ENCODE data around the gene INPP5A. TPM values are rescaled to one million over a fixed set of nuclear protein-coding genes. Genes with fewer than 3 reads are reported as not detected.

Gene INPP5A
- total and polyA plus RNA-seq, 2 donors (not counting 1 experiment from before 2014, with no cell fraction given): 9.3 to 87.8 TPM

- CTCF ChIA-PET: no interaction called here
- H3K36me3 ChIP-seq (replicated peaks in 1 of 2; ENCODE audit: control extremely low read depth in 1 of 2, control insufficient read depth in 1 of 2, extremely low read depth in 1 of 2, insufficient read depth in 2 of 2, low read length in 1 of 2): peaks cover 0 to 37% of the 10 kb centered on the region in 2 experiments
- Mint-ChIP-seq H3K27ac (no peak overlapping the region), H3K4me3 (no peak overlapping the region), H3K9me3 (ENCODE audit: insufficient read depth) (no peaks in the 10 kb centered on the region), H3K27me3 (no peaks in the 10 kb centered on the region), H3K4me1 (no peaks in the 10 kb centered on the region)
- no peak overlapping the region for H3K27ac ChIP-seq (ENCODE audit: low read length in 2 of 2)
- peaks cover 0 to 17% (median 0%) of the 10 kb centered on the region in 3 donors for H3K9me3 ChIP-seq (ENCODE audit: control extremely low read depth in 1 of 3, control insufficient read depth in 2 of 3, insufficient read depth in 1 of 3, low read length in 2 of 3)
- H3K4me2 ChIP-seq (replicated peaks; ENCODE audit: low read depth, low read length, poor library complexity, severe bottlenecking): no peak overlapping the region
- intact Hi-C loops (cut with micrococcal nuclease): no loop called here
- no peaks in the 10 kb centered on the region for H3K79me2 ChIP-seq (ENCODE audit: control insufficient read depth, insufficient read depth, low read length)
- TF ChIP-seq EZH2 (IDR thresholded peaks at IDR 0.05; ENCODE audit: borderline replicate concordance, insufficient read depth, low read depth, low read length, poor library complexity, severe bottlenecking) (no peak), CTCF (IDR thresholded peaks at IDR 0.05) (no peak)
- 95% methylated on average over 18 of the region's 18 CpGs for WGBS (ENCODE audit: insufficient coverage)
- POLR2A ChIA-PET: no interaction called here
- no peak overlapping the region for H2AFZ ChIP-seq (ENCODE audit: insufficient read depth, low read depth, low read length, poor library complexity, severe bottlenecking)
- no peak for ATAC-seq (ENCODE audit: low read depth)
- no peaks in the 10 kb centered on the region for H3K4me1 ChIP-seq (ENCODE audit: control insufficient read depth in 2 of 2, insufficient read depth in 2 of 2, low read length in 2 of 2)
- peaks cover 36% of the 10 kb centered on the region for H4K20me1 ChIP-seq (ENCODE audit: control insufficient read depth, insufficient read depth, low read length, poor library complexity, severe bottlenecking)
- H3K4me3 ChIP-seq (ENCODE audit: control extremely low read depth in 1 of 5, extremely low read depth in 1 of 5, insufficient read depth in 1 of 5, low read depth in 2 of 5, low read length in 4 of 5): no peak overlapping the region
- H3K9ac ChIP-seq (ENCODE audit: low read length): no peak overlapping the region
- H3K27me3 ChIP-seq (replicated peaks in 1 of 4; ENCODE audit: control extremely low read depth in 1 of 4, control insufficient read depth in 3 of 4, insufficient read depth in 4 of 4, low read length in 3 of 4): no peaks in the 10 kb centered on the region
- no peak for DNase-seq
Observed at GRCh38 chr10:132776186-132776585, 238.6 kb downstream of the INPP5A start.

- intact Hi-C loops (cut with micrococcal nuclease): no loop called here
- Histone ChIP-seq H3K36me3 (replicated peaks in 1 of 2; ENCODE audit: control extremely low read depth in 1 of 2, control insufficient read depth in 1 of 2, extremely low read depth in 1 of 2, insufficient read depth in 2 of 2, low read length in 1 of 2) (peaks cover 0 to 35% of the 10 kb centered on the region in 2 experiments), H2AFZ (ENCODE audit: insufficient read depth, low read depth, low read length, poor library complexity, severe bottlenecking) (no peak overlapping the region), H3K9me3 (ENCODE audit: control extremely low read depth in 1 of 3, control insufficient read depth in 2 of 3, insufficient read depth in 1 of 3, low read length in 2 of 3) (peaks cover 0 to 18% (median 0%) of the 10 kb centered on the region in 3 donors), H3K79me2 (ENCODE audit: control insufficient read depth, insufficient read depth, low read length) (no peaks in the 10 kb centered on the region), H3K9ac (ENCODE audit: low read length) (no peak overlapping the region), H4K20me1 (ENCODE audit: control insufficient read depth, insufficient read depth, low read length, poor library complexity, severe bottlenecking) (peaks cover 36% of the 10 kb centered on the region), H3K27ac (ENCODE audit: low read length in 2 of 2) (no peak overlapping the region), H3K4me3 (ENCODE audit: control extremely low read depth in 1 of 5, extremely low read depth in 1 of 5, insufficient read depth in 1 of 5, low read depth in 2 of 5, low read length in 4 of 5) (no peak overlapping the region), H3K4me2 (replicated peaks; ENCODE audit: low read depth, low read length, poor library complexity, severe bottlenecking) (no peak overlapping the region), H3K4me1 (ENCODE audit: control insufficient read depth in 2 of 2, insufficient read depth in 2 of 2, low read length in 2 of 2) (no peaks in the 10 kb centered on the region), H3K27me3 (replicated peaks in 1 of 4; ENCODE audit: control extremely low read depth in 1 of 4, control insufficient read depth in 3 of 4, insufficient read depth in 4 of 4, low read length in 3 of 4) (no peaks in the 10 kb centered on the region)
- H3K9me3 Mint-ChIP-seq (ENCODE audit: insufficient read depth): no peaks in the 10 kb centered on the region
- DNase-seq (no peak), ATAC-seq (ENCODE audit: low read depth) (no peak)
- TF ChIP-seq CTCF (IDR thresholded peaks at IDR 0.05) (no peak), EZH2 (IDR thresholded peaks at IDR 0.05; ENCODE audit: borderline replicate concordance, insufficient read depth, low read depth, low read length, poor library complexity, severe bottlenecking) (no peak)
- no peak overlapping the region for H3K4me3 Mint-ChIP-seq
- CTCF ChIA-PET: no interaction called here
- POLR2A ChIA-PET: no interaction called here
- no peaks in the 10 kb centered on the region for H3K27me3 Mint-ChIP-seq
- no peaks in the 10 kb centered on the region for H3K4me1 Mint-ChIP-seq
- no peak overlapping the region for H3K27ac Mint-ChIP-seq
- 96% methylated on average over 18 of the region's 18 CpGs for WGBS (ENCODE audit: insufficient coverage)
Observed at GRCh38 chr10:132776821-132777220, 239.2 kb downstream of the INPP5A start.
